GM18858 (cell line): ENCODE measurements around the gene TPRG1.

Experiments
- ATAC-seq: cut with Tn5 transposase; IDR thresholded peaks from one replicate; pipeline ENCODE4 v1.9.1; 2021; ENCODE audit not compliant: unreplicated experiment

The TPRG1 gene

GRCh38 chr3:189227249-189227648, 55.5 kb downstream of the TPRG1 start:
- ATAC-seq = no peak

GRCh38 chr3:189229196-189229828, 57.5 kb downstream of the TPRG1 start:
- ATAC-seq = no peak

GRCh38 chr3:189232790-189233189, 61.0 kb downstream of the TPRG1 start:
- no peak for ATAC-seq

GRCh38 chr3:189233225-189233858, 61.6 kb downstream of the TPRG1 start:
- ATAC-seq = no peak

- ATAC-seq = no peak
These were observed 63.4 kb downstream of the TPRG1 start for GRCh38 chr3:189235214-189235613.

DNA sequence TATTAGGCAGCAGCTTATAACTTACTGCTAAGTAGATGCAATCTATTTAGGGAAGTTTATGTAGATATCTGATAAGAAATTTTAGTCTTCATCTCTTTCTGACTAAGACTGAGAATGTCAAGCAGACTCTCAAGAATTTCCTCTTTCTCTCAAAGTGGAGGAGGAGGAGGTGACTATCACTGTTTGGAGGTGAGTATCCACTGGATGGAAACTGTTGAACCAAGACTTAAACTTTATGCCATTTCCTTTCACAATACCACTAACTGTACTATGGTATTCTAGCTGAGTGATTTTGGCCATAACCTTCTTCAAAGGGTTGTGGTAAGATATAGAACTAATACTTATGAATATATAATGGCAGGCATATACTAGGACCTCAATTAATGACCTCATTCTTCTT, 64.6 kb downstream of the TPRG1 start:
- ATAC-seq = no peak

DNA sequence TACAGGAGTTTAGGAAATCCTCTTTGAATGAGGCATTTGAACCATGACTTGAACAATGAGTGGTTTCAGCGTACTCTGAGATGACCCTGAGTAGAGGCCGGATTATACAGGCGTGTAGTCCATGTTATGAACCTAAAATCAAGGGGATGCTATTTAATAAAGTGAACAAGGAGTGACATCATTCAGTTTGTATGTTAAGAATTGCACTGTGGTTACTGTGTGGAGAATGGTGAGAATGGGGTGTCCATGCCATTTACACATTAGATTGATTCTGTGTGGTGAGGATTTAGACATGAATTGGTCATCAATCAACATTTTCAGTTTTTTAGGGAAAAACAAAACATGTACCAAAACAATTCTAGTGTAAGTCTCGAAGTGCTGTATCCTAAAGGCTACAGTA, 65.8 kb downstream of the TPRG1 start:
- ATAC-seq = no peak

GRCh38 chr3:189238071-189238470, 66.3 kb downstream of the TPRG1 start:
- ATAC-seq = no peak

DNA sequence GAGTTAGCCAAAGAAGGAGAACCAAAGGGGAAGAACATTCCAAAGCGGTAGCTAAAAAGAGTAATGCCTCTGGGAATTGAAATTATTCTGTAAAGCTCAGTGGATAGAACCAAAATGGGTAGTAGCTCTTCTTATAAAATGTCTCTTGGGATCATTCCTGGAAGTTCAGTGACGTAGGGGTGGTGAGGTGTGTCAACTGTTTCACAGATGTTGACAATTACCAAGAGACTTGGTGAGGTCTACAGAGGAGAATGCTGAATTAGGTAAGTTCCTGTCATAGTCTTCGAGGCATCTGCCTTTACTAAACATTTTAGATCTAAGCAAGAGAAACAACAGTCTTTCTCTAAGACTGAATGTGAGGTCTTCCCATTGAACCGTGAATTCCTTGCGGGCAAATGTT, 67.8 kb downstream of the TPRG1 start:
- no peak for ATAC-seq

- ATAC-seq = no peak
These were observed 78.2 kb downstream of the TPRG1 start for GRCh38 chr3:189249987-189250386.

DNA sequence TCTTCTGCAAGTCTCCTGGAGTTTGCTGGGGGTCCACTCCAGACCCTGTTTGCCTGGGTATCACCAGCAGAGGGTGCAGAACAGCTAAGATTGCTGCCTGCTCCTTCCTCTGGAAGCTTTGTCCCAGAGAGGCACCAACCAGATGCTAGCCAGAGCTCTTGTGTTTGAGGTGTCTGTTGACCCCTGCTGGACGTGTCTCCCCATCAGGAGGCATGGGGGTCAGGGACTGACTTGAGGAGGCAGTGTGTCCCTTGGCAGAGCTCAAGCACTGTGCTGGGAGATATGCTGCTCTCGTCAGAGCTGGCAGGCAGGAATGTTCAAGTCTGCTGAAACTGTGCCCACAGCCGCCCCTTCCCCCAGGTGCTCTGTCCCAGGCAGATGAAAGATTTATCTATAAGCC, 86.5 kb downstream of the TPRG1 start:
- no peak for ATAC-seq

DNA sequence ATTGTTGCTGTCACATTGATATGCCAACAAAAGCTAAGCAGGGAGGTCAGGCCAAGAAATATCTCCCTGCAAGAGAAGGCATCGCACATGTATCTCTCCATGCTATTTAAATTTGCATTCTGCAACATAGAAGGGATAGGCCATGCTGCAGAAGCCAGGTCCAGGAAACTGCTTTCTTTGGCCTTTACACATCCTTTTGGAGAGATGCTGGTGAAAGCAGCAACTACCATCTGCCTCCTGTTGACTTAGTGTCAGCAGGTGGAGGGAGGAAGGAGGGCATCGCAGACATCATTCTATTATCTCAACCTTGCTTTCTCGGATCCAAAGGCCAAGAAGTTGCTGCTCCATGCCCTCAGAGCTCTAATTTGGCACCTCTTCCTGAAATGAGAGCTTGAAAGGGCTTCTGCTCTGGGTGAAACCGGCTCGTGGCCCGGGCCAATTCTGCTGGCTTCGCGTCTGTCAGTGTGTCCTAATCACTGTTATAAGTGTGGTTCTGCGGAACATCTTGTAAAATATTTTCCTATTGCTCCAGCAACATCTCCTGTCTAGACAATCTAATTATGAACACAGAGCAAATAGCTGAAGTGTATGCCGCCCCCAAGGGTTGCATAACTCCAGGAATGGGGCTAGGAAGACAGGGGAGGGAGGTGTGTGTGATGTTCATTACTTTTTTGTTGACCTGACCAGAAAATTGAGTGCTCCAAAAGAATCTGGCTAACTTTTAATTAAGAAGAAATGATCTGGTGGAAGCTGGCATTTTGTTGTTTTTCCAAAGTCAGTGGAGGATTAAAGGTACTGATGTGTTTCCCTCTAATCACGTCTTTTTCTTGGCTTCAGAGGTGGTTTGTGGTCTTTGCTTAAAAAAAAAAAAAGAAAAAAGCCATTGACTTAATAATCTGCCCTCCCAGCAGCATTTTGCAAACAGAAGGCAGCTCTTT, 89.1 kb downstream of the TPRG1 start:
- ATAC-seq = no peak

DNA sequence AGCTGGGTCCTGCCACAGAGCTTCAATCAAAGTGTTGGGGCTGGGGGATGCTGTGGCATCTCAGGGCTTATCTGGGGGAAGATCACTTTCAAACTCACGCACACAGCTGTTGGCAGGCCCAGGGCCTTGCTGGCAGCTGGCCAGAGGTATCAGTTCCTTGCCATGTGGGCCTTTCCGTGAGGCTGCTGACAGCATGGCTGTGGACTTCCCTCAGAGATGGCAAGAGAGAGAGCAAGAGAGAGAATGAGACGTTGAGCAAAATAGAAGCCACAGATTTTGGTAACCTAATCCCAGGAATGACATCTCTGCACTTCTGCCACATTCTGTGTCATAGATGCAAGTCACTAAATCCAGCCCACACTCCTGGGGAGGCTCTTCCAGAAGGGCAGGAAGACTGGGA, 91.0 kb downstream of the TPRG1 start:
- no peak for ATAC-seq

DNA sequence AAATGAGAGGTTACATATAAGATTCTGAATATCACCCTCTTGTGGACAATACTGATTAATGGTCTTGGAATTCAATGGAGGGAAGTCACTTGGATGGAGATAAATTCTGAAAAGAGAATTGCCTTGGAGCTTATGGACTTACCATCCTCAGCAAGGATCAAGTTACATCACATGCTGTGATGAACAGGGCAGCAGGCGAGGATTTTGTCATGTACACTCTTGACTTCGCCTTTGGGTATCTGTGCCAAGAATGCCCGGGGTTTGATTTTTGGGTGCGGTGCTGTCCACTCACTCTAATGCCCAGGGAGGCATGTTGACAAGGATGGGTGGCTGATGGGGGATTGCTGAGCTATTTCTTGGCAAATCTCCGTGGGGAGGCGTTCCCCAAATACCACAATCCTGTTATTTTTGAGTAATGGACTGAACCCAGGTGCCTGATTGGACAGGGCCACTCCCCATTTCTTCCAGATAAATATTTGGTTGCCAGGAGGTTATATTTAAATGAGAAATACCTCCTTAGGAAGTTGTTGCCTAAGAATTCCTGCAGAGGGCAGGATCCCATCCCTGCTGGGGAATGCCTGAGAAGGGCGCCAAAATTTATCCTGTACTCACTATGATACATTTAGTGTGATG, 96.3 kb downstream of the TPRG1 start:
- no peak for ATAC-seq

GRCh38 chr3:189269365-189269764, 97.6 kb downstream of the TPRG1 start:
- ATAC-seq = no peak

- peak; percentile 62 for ATAC-seq
These were observed 98.6 kb downstream of the TPRG1 start for GRCh38 chr3:189270248-189270832.

GRCh38 chr3:189272500-189273119, 100.8 kb downstream of the TPRG1 start:
- ATAC-seq = no peak

GRCh38 chr3:189273736-189274135, 102.0 kb downstream of the TPRG1 start:
- no peak for ATAC-seq

DNA sequence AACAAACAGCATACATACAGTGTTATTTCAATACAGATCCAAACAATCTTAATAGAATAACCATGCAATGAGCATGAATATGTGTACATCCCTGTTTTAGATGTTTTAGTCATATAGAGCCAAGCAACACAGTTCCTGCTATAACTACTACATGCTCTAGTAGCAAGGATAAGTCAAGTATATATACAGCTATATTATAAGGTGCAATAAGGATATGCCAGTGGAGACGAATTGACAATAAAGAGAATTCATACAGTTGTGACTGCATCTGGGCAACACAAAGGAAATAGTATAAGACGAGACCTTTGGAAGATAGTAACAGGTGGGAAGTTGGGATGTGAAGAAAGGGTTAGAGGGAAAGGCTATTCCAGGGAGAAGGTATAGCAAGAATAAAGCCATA, 103.4 kb downstream of the TPRG1 start:
- ATAC-seq = no peak

DNA sequence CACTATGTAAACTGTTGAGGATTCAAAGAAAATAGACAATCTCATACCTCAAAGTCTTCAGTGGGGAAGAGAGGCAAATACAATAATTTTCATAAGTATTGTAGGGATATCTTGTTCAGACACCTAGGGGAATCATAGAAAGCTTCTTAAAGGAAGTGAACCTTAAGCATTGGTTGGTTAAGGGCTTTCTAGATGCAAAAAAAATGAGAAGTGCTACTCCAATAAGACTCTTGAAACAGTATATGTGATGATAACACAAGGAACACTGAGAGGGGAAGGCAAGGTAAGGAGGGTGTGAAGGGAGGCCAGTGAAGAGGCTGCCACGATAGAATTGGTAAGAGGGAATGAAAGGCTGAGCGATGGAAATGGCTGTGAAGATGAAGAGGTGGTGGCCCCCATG, 104.1 kb downstream of the TPRG1 start:
- no peak for ATAC-seq
